ACC112 (cell line): ENCODE data around the gene SLC8A1.

Source experiments
- H2AFZ ChIP-seq: fragments of 200-600 bp; sonication (generic); one replicate; pipeline ENCODE4 v1.6.0; 2017; ENCODE audit warnings: antibody characterized with exemption, low read length; ENCODE audit not compliant: unreplicated experiment
- H3K27ac ChIP-seq: fragments of 200-600 bp; sonication (generic); 2 replicates; pipeline ENCODE4 v1.5.1; 2014; ENCODE audit warnings: low read depth, mild to moderate bottlenecking, antibody characterized with exemption, low read length, moderate library complexity
- H3K27me3 ChIP-seq: fragments of 200-600 bp; sonication (generic); 2 replicates; pipeline ENCODE4 v1.6.1; 2014; ENCODE audit warnings: mild to moderate bottlenecking, antibody characterized with exemption, low read length, moderate library complexity, mixed read lengths; ENCODE audit not compliant: insufficient read depth
- H3K36me3 ChIP-seq: fragments of 200-600 bp; sonication (generic); 2 replicates; pipeline ENCODE4 v1.6.1; 2016; ENCODE audit warnings: mild to moderate bottlenecking, antibody characterized with exemption, low read length, moderate library complexity, mixed read lengths; ENCODE audit not compliant: insufficient read depth
- H3K4me1 ChIP-seq: fragments of 200-600 bp; sonication (generic); one replicate; pipeline ENCODE4 v1.6.1; 2016; ENCODE audit warnings: low read length, mixed read lengths; ENCODE audit not compliant: insufficient read depth, unreplicated experiment, control insufficient read depth
- H3K4me3 ChIP-seq: fragments of 200-600 bp; sonication (generic); 2 replicates; pipeline ENCODE4 v1.5.1; 2014; ENCODE audit warnings: mild to moderate bottlenecking, low read depth, low read length
- H3K79me2 ChIP-seq: fragments of 200-600 bp; sonication (generic); one replicate; pipeline ENCODE4 v1.6.0; 2016; ENCODE audit warnings: low read length; ENCODE audit not compliant: control insufficient read depth, unreplicated experiment, insufficient read depth

SLC8A1 gene

DNA sequence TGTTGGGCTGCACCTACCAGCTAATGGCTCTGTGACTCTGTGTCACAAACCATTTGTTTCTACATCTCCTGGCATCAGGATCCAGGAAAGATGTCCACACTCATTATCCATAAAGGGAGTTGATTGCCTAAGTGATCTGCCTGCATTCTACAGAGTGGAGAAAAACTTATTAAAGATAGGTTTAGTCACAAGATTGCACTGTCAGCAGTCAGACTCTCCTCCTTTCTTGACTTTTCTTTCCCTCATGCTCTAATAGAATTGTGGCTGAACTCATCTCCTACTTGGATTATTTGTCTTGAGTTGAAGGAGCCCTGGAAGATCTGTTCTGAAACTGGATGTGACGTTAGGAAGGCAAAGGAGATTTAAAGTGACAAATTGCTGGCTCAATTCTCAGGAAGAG is 152.7 kb downstream of the SLC8A1 start:
- Histone ChIP-seq H2AFZ (no peak overlapping the region), H3K36me3 (no peaks in the 10 kb centered on the region), H3K4me1 (no peaks in the 10 kb centered on the region), H3K79me2 (no peaks in the 10 kb centered on the region), H3K27ac (no peak overlapping the region), H3K4me3 (no peak overlapping the region), H3K27me3 (no peaks in the 10 kb centered on the region)

- no peak overlapping the region for H2AFZ ChIP-seq
- no peak overlapping the region for H3K4me3 ChIP-seq
- H3K27me3 ChIP-seq, result no peaks in the 10 kb centered on the region
- no peaks in the 10 kb centered on the region for H3K79me2 ChIP-seq
- H3K36me3 ChIP-seq, result no peaks in the 10 kb centered on the region
- no peak overlapping the region for H3K27ac ChIP-seq
- no peaks in the 10 kb centered on the region for H3K4me1 ChIP-seq
Measured at GRCh38 chr2:40298026-40298425, 153.9 kb downstream of the SLC8A1 start.

- no peak overlapping the region for H3K27ac ChIP-seq
- no peaks in the 10 kb centered on the region for H3K4me1 ChIP-seq
- no peaks in the 10 kb centered on the region for H3K79me2 ChIP-seq
- H3K36me3 ChIP-seq, result no peaks in the 10 kb centered on the region
- H2AFZ ChIP-seq, result no peak overlapping the region
- no peak overlapping the region for H3K4me3 ChIP-seq
- no peaks in the 10 kb centered on the region for H3K27me3 ChIP-seq
Measured at GRCh38 chr2:40292291-40292690, 159.6 kb downstream of the SLC8A1 start.

DNA sequence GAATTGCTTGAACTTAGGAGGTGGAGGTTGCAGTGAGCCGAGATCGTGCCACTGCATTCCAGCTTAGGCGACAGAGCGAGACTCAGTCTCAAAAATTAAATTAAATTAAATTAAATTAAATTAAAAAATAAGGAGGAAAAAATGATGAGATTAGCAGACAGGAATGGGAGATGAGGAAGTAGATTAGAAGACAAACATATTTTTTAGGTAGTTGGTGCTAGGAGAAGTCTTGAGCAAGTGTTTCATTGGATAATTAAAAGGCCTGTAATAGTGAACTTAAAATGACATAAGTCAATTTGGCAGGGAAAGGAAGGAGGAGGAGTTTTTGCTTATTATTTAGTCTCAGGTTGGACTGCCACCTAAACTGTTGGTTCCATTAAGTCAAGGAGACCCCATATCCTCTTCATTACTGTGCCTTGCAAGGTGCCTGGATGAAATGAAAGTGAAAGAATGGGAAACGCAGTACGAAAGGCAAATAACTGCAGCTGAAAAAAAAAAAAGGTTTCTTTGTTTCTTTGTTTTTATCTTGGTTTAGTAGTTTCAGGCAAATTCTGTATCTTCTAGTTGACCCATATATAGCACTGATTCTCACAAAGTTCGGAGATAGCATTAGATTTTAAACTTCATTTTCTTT is 162.0 kb downstream of the SLC8A1 start:
- Histone ChIP-seq H3K27ac (no peak overlapping the region), H3K79me2 (no peaks in the 10 kb centered on the region), H3K27me3 (no peaks in the 10 kb centered on the region), H3K4me3 (no peak overlapping the region), H3K4me1 (no peaks in the 10 kb centered on the region), H3K36me3 (no peaks in the 10 kb centered on the region), H2AFZ (no peak overlapping the region)

DNA sequence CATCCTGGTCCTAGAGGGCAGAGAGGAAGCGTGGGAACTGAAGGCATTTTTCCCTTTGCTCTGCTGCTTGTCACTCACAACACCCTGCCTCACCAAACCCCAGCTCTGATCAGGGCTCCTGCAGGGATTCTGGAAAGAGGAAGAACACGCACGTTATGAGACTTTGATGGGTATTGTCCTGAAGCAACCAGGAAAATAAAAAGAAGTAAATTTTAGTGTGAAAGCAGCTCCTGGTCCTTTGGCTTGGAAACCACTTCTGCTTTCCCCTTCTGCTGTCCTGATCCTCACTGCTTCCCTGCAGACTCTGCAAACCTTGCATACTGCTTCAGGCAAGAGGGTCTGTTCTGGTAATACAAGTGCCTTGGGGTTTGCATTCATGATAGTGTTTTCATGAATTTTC is 164.1 kb downstream of the SLC8A1 start:
- Histone ChIP-seq H3K27me3 (no peaks in the 10 kb centered on the region), H3K4me1 (peaks cover 7% of the 10 kb centered on the region), H3K27ac (no peak overlapping the region), H3K79me2 (no peaks in the 10 kb centered on the region), H3K36me3 (no peaks in the 10 kb centered on the region), H2AFZ (no peak overlapping the region), H3K4me3 (no peak overlapping the region)

DNA sequence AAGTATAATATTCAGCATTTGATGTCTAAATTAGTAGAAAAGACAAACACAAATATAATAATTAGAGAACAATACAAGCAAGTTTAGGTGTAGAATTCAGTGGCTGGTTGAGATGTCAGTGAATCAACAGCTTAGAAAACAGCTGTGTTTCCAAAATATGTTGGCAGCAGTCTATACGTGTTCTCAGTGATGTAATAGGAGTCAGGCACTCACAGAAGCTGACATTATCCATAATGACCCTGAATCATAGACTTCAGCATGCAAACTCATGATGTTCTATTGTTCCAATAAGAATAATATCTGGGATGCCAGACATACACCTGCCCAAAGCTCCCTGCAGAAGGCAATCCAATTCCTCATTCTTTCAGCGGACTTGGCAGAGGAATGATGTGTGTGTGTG is 164.7 kb downstream of the SLC8A1 start:
- no peak overlapping the region for H3K4me3 ChIP-seq
- no peak overlapping the region for H3K27ac ChIP-seq
- no peaks in the 10 kb centered on the region for H3K27me3 ChIP-seq
- no peaks in the 10 kb centered on the region for H3K36me3 ChIP-seq
- peaks cover 7% of the 10 kb centered on the region for H3K4me1 ChIP-seq
- H2AFZ ChIP-seq, result no peak overlapping the region
- H3K79me2 ChIP-seq, result no peaks in the 10 kb centered on the region

- no peak overlapping the region for H2AFZ ChIP-seq
- no peaks in the 10 kb centered on the region for H3K36me3 ChIP-seq
- no peak overlapping the region for H3K4me3 ChIP-seq
- no peaks in the 10 kb centered on the region for H3K79me2 ChIP-seq
- no peak overlapping the region for H3K27ac ChIP-seq
- peaks cover 10% of the 10 kb centered on the region for H3K4me1 ChIP-seq
- no peaks in the 10 kb centered on the region for H3K27me3 ChIP-seq
Measured at GRCh38 chr2:40286721-40287120, 165.2 kb downstream of the SLC8A1 start.

GRCh38 chr2:40285391-40285790 is 166.5 kb downstream of the SLC8A1 start:
- Histone ChIP-seq H3K27me3 (no peaks in the 10 kb centered on the region), H3K36me3 (no peaks in the 10 kb centered on the region), H3K4me1 (peaks cover 23% of the 10 kb centered on the region), H3K4me3 (no peak overlapping the region), H3K27ac (no peak overlapping the region), H2AFZ (no peak overlapping the region), H3K79me2 (no peaks in the 10 kb centered on the region)

DNA sequence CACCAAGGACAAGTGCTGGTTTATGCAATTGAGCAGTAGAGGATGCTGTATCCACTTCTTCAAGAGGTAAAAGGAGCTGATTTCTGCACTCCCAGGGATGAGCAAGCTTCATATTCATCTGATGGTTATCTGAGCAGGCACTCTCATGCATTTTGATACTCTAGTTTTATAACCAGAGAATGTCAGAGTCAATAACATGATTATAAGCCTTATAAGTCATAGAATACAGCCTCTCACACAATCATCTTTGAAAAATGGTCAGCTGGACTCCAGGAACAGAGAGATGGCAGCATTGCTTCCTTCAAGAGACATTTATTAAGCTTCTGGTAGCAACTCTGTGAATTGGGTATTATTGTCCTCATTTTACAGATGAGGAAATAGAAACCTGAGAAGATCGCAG is 167.1 kb downstream of the SLC8A1 start:
- peaks cover 28% of the 10 kb centered on the region for H3K4me1 ChIP-seq

DNA sequence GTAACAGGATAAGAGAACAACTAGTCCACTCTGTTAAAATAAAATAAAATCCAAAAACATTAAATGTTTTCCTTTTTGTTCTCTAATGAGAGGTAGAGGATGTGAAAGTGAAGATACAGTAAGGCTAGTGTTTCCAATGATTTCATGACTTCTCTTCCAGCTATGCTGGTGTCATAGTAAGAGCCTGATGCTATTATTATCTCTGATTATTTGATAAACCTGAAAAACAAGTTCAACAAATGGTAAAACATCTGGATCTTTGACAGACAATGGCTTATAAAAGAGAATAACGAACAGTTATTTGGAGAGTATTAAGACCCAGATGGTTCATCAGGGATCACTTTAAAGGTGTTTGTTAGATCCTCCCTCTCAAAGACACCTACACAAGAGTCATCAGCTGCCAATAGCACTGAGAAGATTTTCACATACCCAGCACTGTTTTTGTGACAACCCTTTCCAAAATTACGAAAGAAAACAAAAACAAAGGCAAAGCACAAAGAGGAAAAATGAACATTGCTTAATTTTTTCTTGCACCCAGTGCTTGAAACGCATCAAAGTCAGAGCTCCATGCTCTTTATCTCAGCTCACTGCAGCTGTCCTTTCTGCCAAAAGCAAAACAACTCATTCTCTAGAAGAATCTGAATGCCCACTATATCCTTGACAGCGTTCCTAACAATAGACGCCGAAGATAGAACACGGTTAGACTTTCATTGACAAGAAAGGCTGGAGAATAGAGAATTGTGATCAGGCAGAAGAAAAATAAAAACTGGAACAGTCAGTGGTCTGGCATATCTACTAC is 168.6 kb downstream of the SLC8A1 start:
- H3K36me3 ChIP-seq, result no peaks in the 10 kb centered on the region
- peak overlapping the region; percentile 60 for H2AFZ ChIP-seq
- peak overlapping the region; percentile 75; the same call in 1 of the 2 replicates for H3K27ac ChIP-seq
- H3K79me2 ChIP-seq, result no peaks in the 10 kb centered on the region
- peaks cover 37% of the 10 kb centered on the region for H3K4me1 ChIP-seq
- H3K4me3 ChIP-seq, result peak overlapping the region; percentile 74
- H3K27me3 ChIP-seq, result no peaks in the 10 kb centered on the region

More for the DNA sequence above, 167.1 kb downstream of the SLC8A1 start:
- no peaks in the 10 kb centered on the region for H3K79me2 ChIP-seq
- H3K4me3 ChIP-seq, result no peak overlapping the region
- no peak overlapping the region for H3K27ac ChIP-seq
- H2AFZ ChIP-seq, result no peak overlapping the region
- no peaks in the 10 kb centered on the region for H3K27me3 ChIP-seq
- no peaks in the 10 kb centered on the region for H3K36me3 ChIP-seq

- H3K79me2 ChIP-seq, result no peaks in the 10 kb centered on the region
- H3K27me3 ChIP-seq, result no peaks in the 10 kb centered on the region
- peak overlapping the region; percentile 74 for H3K4me3 ChIP-seq
- H3K4me1 ChIP-seq, result peaks cover 37% of the 10 kb centered on the region
- H2AFZ ChIP-seq, result peak overlapping the region; percentile 60
- H3K36me3 ChIP-seq, result no peaks in the 10 kb centered on the region
- peak overlapping the region; percentile 75 for H3K27ac ChIP-seq
Measured at GRCh38 chr2:40282428-40282827, 169.5 kb downstream of the SLC8A1 start.
